Heart left ventricle (tissue), 16 donors: ENCODE measurements around the gene KLHL29. TPM values are rescaled to one million over a fixed set of nuclear protein-coding genes. Genes with fewer than 3 reads are reported as not detected.

Experiments
- ATAC-seq, 4 donors: fragments of 200-7000 bp; cut with Tn5 transposase; one replicate each; pipeline ENCODE4 v1.9.1; 2020 to 2022; ENCODE audit warnings: moderate library complexity in 4 of 4, mild to moderate bottlenecking in 3 of 4, moderate number of reproducible peaks in 1 of 4
- DNase-seq, 5 donors: peaks; one replicate each; pipeline ENCODE4 v3.0.0-alpha.2; 2020
- H3K27ac ChIP-seq, 12 donors: fragments of 200-600 bp; sonication (generic) in 4 of 12; one replicate each; pipeline versions ENCODE4 v1.5.0 to v1.8.0; 2016 to 2022; ENCODE audit warnings: mild to moderate bottlenecking in 2 of 12
- H3K27me3 ChIP-seq, 9 donors: fragments of 200-600 bp; sonication (generic) in 2 of 9; one replicate each; pipeline versions ENCODE4 v1.5.1 to v1.8.0; 2016 to 2022; ENCODE audit warnings: mild to moderate bottlenecking in 3 of 9
- H3K36me3 ChIP-seq, 9 donors: fragments of 200-600 bp; sonication (generic) in 2 of 9; one replicate each; pipeline versions ENCODE4 v1.5.0 to v1.8.0; 2018 to 2022; ENCODE audit warnings: mild to moderate bottlenecking in 2 of 9
- H3K4me1 ChIP-seq, 12 donors: fragments of 200-600 bp; sonication (generic) in 4 of 12; one replicate each; pipeline versions ENCODE4 v1.5.0 to v1.8.0; 2016 to 2022; ENCODE audit warnings: mild to moderate bottlenecking in 3 of 12
- H3K4me3 ChIP-seq, 12 donors: fragments of 200-600 bp; sonication (generic) in 4 of 12; one replicate each; pipeline versions ENCODE4 v1.5.0 to v1.8.0; 2017 to 2022; ENCODE audit warnings: mild to moderate bottlenecking in 9 of 12, moderate library complexity in 4 of 12
- H3K9me3 ChIP-seq, 12 donors: fragments of 200-600 bp; sonication (generic) in 4 of 12; one replicate each; pipeline versions ENCODE4 v1.5.0 to v1.8.0; 2016 to 2022; ENCODE audit warnings: mild to moderate bottlenecking in 1 of 12
- POLR2A ChIP-seq, 2 donors: fragments of 450-650 bp; IDR thresholded peaks; one replicate each; pipeline ENCODE4 v1.6.1; 2017; ENCODE audit warnings: antibody characterized with exemption in 2 of 2, mild to moderate bottlenecking in 2 of 2, moderate library complexity in 2 of 2
- WGBS, 4 donors: extraction: QIAGEN DNeasy Blood & Tissue Kit in 2 of 4; methylation state at CpG; one replicate each; pipeline versions ENCODE4 v1.1.5 to v1.1.7; 2013 to 2018; 5-methylcytosine and 5-hydroxymethylcytosine counted together
- intact Hi-C, 10 donors: fragments of 100-400 bp; cut with DNase I; formaldehyde crosslinking; loops; one replicate each; pipeline versions ENCODE4 v1.11.1 to v1.14.2; 2022
- polyA plus RNA-seq, 2 donors: library from polyadenylated mRNA; stranded (reverse); fragments of 200-250 nt; gene quantifications; one replicate each; pipeline ENCODE4 v1.2.3, GENCODE V29; 2013
- total RNA-seq, 9 donors: library from RNA; depleted of rRNA in 2 of 9; stranded (reverse); fragments of >200 nt in 2 of 9; fragmentation: NEBNext Ultra II Directional in 3 of 9; extraction: Animal tissue kit (Norgen Biotek cat#: 25700) in 3 of 9; gene quantifications; one replicate each; pipeline versions ENCODE4 v1.1.0 to v1.2.4, GENCODE V29; 2016 to 2023
- TF ChIP-seq, protein P1 (sequence below), 12 donors: fragments of 200-600 bp; sonication (generic) in 4 of 12; IDR thresholded peaks; one replicate each; pipeline versions ENCODE4 v1.5.0 to v1.8.0; 2018 to 2022; ENCODE audit warnings: antibody characterized with exemption in 12 of 12, mild to moderate bottlenecking in 5 of 12
- donor health status: ischemic (EF 13 %, LVEDD 7.1; RV severe dilation, severe dysfunction).
- donor health status: healthy with polysubstance abuse.
- donor health status: DM: no; HTN: yes; CAD: no.
- donor health status: DM: no; HTN: no; CAD: no.
- donor health status: ischemic (EF 25% LVEDD 6.9; RV normal size, moderate dysfunction).
- donor health status: ischemic (EF 25% LVEDD 5.7; RV mildly dilated, moderate dysfunction).
- donor health status: healthy.
- donor health status: DM: yes; HTN: yes; CAD: no.
- donor health status: ischemic (EF 35%, LVEDD 5.7; RV mildly dilated, moderate dysfunction).
- donor health status: nonischemic (EF 11% LVEDD 7.7; RV severe dilation, severe dysfunction).
- donor health status: DM: yes; HTN: yes; CAD: no.
- donor health status: PGD.
- donor health status: ischemic (EF 29% LVEDD 5.4; RV normal size, mild dysfunction).
- donor health status: nonischemic (EF 23%, LVEDD 6.1; RV moderate dilation, normal function).

The KLHL29 gene
- total and polyA plus RNA-seq, 11 donors, result 0.74 to 2.7 (median 1.1) TPM

DNA sequence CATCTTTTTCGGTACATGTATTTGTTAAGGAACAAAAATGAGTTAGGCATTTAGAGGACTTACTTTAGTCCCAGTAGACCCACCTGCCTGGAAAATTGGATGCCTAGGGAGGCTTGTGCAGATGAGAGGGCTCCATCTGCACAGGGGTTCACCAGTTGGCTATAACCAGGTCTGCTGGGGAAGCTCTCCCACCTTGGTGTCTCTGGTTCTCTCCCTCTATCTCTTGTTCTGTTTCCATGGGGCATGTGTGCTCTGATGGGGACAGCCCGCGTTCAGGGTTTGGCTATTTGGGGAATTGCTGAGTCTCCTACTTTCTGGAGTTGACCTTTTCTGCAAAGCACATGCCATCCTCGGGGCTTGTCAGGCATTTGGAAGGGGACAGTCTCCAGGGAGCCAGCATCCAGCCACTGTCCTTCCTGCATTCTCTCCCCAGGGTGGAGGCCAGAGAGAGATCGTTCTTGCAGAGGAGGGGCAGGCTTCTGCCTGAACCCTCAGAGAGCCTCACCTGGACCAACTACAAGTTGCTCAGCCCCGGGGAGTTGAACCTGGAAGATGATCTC lies 157.3 kb downstream of the KLHL29 start:
- TF ChIP-seq POLR2A (IDR thresholded peaks at IDR 0.05), result no peak
- TF ChIP-seq, protein P1, sequence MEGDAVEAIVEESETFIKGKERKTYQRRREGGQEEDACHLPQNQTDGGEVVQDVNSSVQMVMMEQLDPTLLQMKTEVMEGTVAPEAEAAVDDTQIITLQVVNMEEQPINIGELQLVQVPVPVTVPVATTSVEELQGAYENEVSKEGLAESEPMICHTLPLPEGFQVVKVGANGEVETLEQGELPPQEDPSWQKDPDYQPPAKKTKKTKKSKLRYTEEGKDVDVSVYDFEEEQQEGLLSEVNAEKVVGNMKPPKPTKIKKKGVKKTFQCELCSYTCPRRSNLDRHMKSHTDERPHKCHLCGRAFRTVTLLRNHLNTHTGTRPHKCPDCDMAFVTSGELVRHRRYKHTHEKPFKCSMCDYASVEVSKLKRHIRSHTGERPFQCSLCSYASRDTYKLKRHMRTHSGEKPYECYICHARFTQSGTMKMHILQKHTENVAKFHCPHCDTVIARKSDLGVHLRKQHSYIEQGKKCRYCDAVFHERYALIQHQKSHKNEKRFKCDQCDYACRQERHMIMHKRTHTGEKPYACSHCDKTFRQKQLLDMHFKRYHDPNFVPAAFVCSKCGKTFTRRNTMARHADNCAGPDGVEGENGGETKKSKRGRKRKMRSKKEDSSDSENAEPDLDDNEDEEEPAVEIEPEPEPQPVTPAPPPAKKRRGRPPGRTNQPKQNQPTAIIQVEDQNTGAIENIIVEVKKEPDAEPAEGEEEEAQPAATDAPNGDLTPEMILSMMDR (IDR thresholded peaks at IDR 0.05), result no peak
- intact Hi-C loops, result no loop called here
- WGBS, 4 donors, result 61 to 69% (median 62%) methylated on average over 4 to 6 of the region's 6 CpGs
- Histone ChIP-seq H3K36me3 (no peaks in the 10 kb centered on the region), H3K4me3 (no peak overlapping the region), H3K27me3 (no peaks in the 10 kb centered on the region), H3K9me3 (no peaks in the 10 kb centered on the region), H3K27ac (peak overlapping the region in 1 of 12 donors; percentile 4), H3K4me1 (peaks cover 0 to 27% (median 11%) of the 10 kb centered on the region in 12 donors)
- DNase-seq, result no peak
- no peak for ATAC-seq

DNA sequence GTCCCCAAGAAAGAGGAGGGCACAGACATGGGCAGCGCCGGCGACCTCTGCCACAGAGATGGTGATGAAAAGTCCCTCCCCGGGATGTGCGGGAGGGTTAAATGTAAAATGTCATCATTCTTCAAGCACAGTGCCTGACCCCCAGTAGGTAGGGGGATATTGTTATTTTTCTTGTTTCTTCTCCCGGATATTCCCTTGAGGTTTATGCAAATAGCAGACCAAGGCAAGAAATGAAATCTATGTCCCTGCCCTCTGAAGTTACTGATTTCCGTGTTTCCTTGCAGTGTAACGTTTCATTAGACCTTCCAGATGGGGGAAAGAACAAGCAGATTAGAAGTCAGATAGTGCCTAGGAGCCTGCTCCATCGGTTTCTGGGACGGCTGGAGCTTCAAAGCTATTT lies 158.3 kb downstream of the KLHL29 start:
- Histone ChIP-seq H3K36me3 (no peaks in the 10 kb centered on the region), H3K9me3 (no peaks in the 10 kb centered on the region), H3K4me1 (peaks cover 0 to 27% (median 11%) of the 10 kb centered on the region in 12 donors), H3K4me3 (no peak overlapping the region), H3K27ac (no peak overlapping the region), H3K27me3 (no peaks in the 10 kb centered on the region)
- no peak for DNase-seq
- ATAC-seq, result no peak
- WGBS, 4 donors, result 81 to 87% (median 87%) methylated on average over 10 of the region's 10 CpGs
- TF ChIP-seq POLR2A (IDR thresholded peaks at IDR 0.05), result no peak
- TF ChIP-seq, protein P1 (IDR thresholded peaks at IDR 0.05), result no peak
- intact Hi-C loops, result no loop called here

DNA sequence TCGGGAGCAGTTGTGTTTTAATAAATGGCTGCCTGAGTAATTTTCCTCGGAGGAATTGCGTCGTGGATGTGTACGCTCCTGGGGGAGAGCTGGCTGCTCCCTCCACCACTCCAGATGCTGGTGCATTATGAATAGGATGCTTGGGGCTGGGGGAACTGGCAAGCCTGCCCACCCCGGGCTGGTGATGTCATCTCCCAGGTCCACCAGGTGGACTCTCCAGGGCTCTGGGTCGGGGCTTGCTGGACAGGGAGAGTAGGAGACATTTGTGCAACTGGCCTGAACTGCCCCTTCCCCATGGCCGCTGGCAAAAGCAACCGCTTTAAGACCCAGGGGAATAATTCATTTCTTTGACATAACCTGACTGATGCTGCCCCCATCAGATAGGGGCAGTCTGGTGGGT lies 158.7 kb downstream of the KLHL29 start:
- no peak overlapping the region for H3K4me3 ChIP-seq
- ATAC-seq, result no peak
- WGBS, 4 donors, result 88 to 92% (median 90%) methylated on average over 9 of the region's 9 CpGs
- H3K36me3 ChIP-seq, result no peaks in the 10 kb centered on the region
- no peak overlapping the region for H3K27ac ChIP-seq
- H3K9me3 ChIP-seq, result no peaks in the 10 kb centered on the region
- TF ChIP-seq, protein P1 (IDR thresholded peaks at IDR 0.05), result no peak
- TF ChIP-seq POLR2A (IDR thresholded peaks at IDR 0.05), result no peak
- H3K4me1 ChIP-seq, result peaks cover 0 to 29% (median 11%) of the 10 kb centered on the region in 12 donors
- no peaks in the 10 kb centered on the region for H3K27me3 ChIP-seq
- no peak for DNase-seq
- intact Hi-C loops, result no loop called here

DNA sequence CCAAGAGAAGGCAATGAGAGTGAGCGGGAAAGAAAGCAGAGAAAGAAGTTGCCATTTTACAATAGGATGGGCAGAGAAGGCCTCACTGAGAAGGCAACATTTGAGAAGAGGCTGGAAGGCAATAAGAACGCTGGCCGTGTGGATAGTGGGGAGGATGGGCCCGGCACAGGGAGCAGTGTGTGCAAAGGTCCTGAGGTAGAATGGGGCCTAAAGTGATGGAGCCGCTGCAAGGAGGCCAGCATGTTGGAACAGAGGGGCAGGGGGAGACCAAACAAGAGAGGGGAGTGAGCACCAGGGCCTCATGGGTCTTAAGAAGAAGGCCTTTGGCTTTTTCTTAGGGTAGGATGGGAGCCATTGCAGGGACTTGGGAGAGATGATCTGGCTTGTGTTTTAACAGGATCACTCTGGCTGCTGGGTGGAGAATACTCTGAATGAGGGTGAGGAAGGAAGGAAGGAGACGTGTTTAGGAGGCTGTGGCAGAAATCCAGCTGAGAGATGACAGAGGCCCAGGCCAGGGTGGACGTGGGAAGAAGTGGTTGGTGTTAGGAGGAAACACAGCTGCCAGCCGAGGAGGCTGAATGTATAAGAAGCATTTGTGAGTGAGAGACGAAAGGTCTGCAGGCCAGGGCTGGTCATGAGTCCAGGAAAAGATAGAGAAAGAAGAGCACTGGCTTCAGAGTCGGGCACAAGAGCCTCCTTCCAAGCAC lies 159.8 kb downstream of the KLHL29 start:
- no peak overlapping the region for H3K4me3 ChIP-seq
- WGBS, 4 donors, result 74 to 87% (median 81%) methylated on average over 10 of the region's 10 CpGs
- intact Hi-C loops, result no loop called here
- no peaks in the 10 kb centered on the region for H3K9me3 ChIP-seq
- H3K27ac ChIP-seq, result no peak overlapping the region
- no peaks in the 10 kb centered on the region for H3K27me3 ChIP-seq
- H3K4me1 ChIP-seq, result peaks cover 0 to 38% (median 13%) of the 10 kb centered on the region in 12 donors
- no peak for ATAC-seq
- no peak for DNase-seq
- H3K36me3 ChIP-seq, result no peaks in the 10 kb centered on the region
- no peak for TF ChIP-seq POLR2A (IDR thresholded peaks at IDR 0.05)
- TF ChIP-seq, protein P1 (IDR thresholded peaks at IDR 0.05), result no peak
